Muscle of leg (tissue), 11 donors: Measurements from ENCODE around the gene RGS3. TPM values are rescaled to one million over a fixed set of nuclear protein-coding genes. Genes with fewer than 3 reads are reported as not detected.

Experiments
- DNase-seq: peaks from one replicate; pipeline ENCODE4 v3.0.0; 2013
- H3K27ac ChIP-seq: one replicate; pipeline ENCODE4 v1.5.1; 2013; ENCODE audit warnings: mild to moderate bottlenecking, low read length, control low read depth
- H3K27me3 ChIP-seq: one replicate; pipeline ENCODE4 v1.6.1; 2013; ENCODE audit warnings: low read length; ENCODE audit not compliant: control insufficient read depth, insufficient read depth
- H3K36me3 ChIP-seq: one replicate; pipeline ENCODE4 v1.6.1; 2013; ENCODE audit warnings: low read length; ENCODE audit not compliant: control insufficient read depth, insufficient read depth
- H3K4me1 ChIP-seq: one replicate; pipeline ENCODE4 v1.6.1; 2013; ENCODE audit warnings: low read length; ENCODE audit not compliant: control insufficient read depth, insufficient read depth
- H3K4me3 ChIP-seq: one replicate; pipeline ENCODE4 v1.5.1; 2013; ENCODE audit warnings: low read length, control low read depth
- H3K9me3 ChIP-seq: replicated peaks from 2 replicates; pipeline ENCODE4 v1.6.1; 2013; ENCODE audit warnings: low read depth, low read length; ENCODE audit not compliant: control insufficient read depth
- WGBS: methylation state at CpG from one replicate; pipeline ENCODE4 v1.1.5; 2013; ENCODE audit warnings: missing lambda C conversion rate; ENCODE audit not compliant: insufficient coverage; 5-methylcytosine and 5-hydroxymethylcytosine counted together
- polyA plus RNA-seq, 8 donors: library from polyadenylated mRNA; unstranded; fragments of 120-200 nt; gene quantifications; one replicate each; pipeline versions ENCODE4 v1.2.1 to v1.2.3, GENCODE V29; 2013; ENCODE audit warnings: inconsistent platforms in 1 of 8, low replicate concordance in 1 of 8; ENCODE audit not compliant: insufficient read length in 8 of 8, insufficient read depth in 1 of 8
- total RNA-seq: library from RNA; stranded (reverse); fragments of 120-200 nt; gene quantifications from one replicate; pipeline ENCODE4 v1.2.4, GENCODE V29; 2013

RGS3 gene
- total and polyA plus RNA-seq, 9 donors, result 38.0 to 63.3 (median 49.1) TPM

DNA sequence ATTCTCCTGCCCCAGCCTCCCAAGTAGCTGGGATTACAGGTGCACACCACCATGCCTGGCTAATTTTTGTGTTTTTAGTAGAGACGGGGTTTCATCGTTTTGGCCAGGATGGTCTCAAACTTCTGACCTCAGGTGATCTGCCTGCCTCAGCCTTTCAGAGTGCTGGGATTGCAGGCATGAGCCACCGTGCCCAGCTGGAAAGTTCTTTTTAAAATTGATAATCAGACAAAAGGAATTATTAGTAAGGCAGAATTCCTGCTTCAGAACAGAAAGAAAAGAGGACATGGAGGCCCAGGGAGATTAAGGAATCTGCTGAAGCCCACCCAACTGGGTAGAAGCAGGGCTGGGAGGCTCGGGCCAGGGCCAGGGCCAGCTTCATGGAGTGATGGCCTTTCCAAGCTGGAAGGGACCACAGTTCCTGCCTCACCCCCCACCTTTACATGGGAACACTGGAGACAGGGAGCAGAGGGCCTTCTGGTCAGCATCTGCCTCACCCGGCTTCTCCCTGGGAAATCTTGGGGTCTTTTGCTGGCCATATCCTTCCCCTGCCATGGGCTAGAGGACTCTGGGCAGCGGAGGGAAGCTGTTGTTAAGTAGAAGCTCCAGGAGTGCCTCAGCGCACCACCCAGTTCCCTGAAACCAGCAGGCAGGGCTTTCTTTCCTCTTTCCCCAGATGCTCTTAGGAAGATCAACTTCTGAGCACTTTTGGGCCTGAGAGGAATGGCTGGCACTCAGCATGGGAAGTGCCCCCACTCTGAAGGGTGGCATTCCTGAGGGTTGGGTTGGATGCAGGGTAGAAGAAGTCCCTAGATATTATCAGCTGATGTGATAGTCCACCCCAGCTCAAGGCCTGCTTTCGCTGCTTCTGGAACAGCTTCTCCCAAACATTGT, 70.1 kb downstream of the RGS3 start:
- Histone ChIP-seq H3K4me3 (no peak overlapping the region), H3K27ac (no peak overlapping the region), H3K27me3 (peaks cover 3% of the 10 kb centered on the region), H3K36me3 (no peaks in the 10 kb centered on the region), H3K4me1 (peaks cover 30% of the 10 kb centered on the region), H3K9me3 (no peaks in the 10 kb centered on the region)
- no peak for DNase-seq
- WGBS, result 90% methylated on average over 2 of the region's 8 CpGs

GRCh38 chr9:113535756-113536155, 72.2 kb downstream of the RGS3 start:
- no peaks in the 10 kb centered on the region for H3K36me3 ChIP-seq

DNA sequence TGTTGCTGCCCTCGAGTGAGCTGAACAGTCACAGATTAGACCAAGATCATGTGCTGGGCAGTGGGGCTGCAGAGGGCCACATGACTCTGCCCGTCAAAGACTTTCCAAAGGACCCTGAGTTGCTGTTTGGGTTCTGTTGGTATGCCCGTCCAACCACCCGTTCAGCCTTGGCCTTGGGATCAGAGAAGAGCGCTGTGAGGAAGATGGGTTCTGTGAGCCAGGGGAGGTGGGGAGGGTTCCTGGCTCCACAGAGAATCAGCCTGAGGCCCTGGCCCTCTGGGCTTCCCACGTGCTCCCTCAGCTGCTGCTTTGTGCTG, 72.6 kb downstream of the RGS3 start:
- peaks cover 38% of the 10 kb centered on the region for H3K4me1 ChIP-seq
- peaks cover 3% of the 10 kb centered on the region for H3K27me3 ChIP-seq
- H3K36me3 ChIP-seq, result no peaks in the 10 kb centered on the region
- no peak overlapping the region for H3K4me3 ChIP-seq
- no peak for DNase-seq
- WGBS, result 59% methylated on average over 6 of the region's 6 CpGs
- peak overlapping the region; percentile 77 for H3K27ac ChIP-seq
- no peaks in the 10 kb centered on the region for H3K9me3 ChIP-seq

More at GRCh38 chr9:113535756-113536155, 72.2 kb downstream of the RGS3 start:
- DNase-seq, result no peak
- Histone ChIP-seq H3K27me3 (peaks cover 3% of the 10 kb centered on the region), H3K27ac (peak overlapping the region; percentile 77), H3K9me3 (no peaks in the 10 kb centered on the region), H3K4me1 (peaks cover 34% of the 10 kb centered on the region), H3K4me3 (no peak overlapping the region)
- WGBS, result 89% methylated on average over 4 of the region's 6 CpGs

GRCh38 chr9:113536483-113537228, 73.1 kb downstream of the RGS3 start:
- DNase-seq, result peak; percentile 84
- H3K27ac ChIP-seq, result peak overlapping the region; percentile 77
- H3K4me3 ChIP-seq, result no peak overlapping the region
- peaks cover 3% of the 10 kb centered on the region for H3K27me3 ChIP-seq
- WGBS, result 52% methylated on average over 21 of the region's 21 CpGs
- no peaks in the 10 kb centered on the region for H3K9me3 ChIP-seq
- H3K36me3 ChIP-seq, result no peaks in the 10 kb centered on the region
- H3K4me1 ChIP-seq, result peaks cover 42% of the 10 kb centered on the region

DNA sequence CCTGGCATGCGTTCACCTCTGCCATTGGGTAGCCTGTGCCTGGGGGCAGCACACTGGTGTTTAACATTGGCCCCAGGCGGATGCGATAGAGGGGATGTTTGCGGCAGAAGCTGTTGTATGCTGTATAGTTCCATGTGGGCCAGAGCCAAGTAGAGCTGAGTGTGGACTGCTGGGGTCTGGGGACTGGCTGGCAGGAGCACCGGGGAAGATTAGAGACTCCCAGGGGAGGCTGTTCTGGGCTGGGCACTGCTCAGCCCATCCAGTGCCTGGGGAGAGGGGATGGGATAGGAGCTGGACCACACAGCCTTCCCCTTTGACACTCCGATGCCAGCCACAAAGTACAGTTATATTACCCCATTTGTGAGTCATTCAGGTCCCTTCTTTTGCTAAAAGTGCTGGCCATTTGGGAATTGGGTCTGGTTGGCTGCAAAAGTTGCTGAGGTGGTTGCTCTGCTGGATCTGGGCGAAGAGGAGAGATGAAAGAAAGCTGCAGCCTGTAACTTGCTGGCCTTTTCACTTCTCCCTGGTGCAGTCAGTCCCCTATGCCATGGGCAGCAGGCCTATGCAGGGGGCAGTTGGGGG, 73.8 kb downstream of the RGS3 start:
- Histone ChIP-seq H3K4me1 (peaks cover 42% of the 10 kb centered on the region), H3K36me3 (no peaks in the 10 kb centered on the region)
- 73% methylated on average over 6 of the region's 7 CpGs for WGBS

DNA sequence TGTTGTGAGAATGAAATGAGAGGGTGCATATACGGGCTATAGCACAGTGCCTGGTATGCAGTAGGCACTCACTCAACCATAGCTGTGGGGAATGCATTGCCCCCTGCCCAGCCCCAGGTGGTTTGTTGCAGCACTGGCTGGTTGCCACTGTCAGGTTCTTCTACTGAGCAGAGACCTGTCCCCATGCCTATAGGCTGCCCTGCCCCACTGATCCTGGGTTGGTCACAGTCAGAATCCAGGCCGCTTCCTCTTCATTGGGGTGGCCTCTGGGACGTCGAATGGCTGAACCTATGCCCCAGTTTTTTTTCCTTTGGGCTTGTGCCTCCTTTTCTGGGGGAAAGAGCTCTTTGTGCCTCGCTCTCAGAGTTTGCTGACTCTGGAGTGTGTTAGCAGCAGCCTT, 74.6 kb downstream of the RGS3 start:
- Histone ChIP-seq H3K9me3 (no peaks in the 10 kb centered on the region), H3K36me3 (no peaks in the 10 kb centered on the region), H3K27ac (no peak overlapping the region), H3K27me3 (peaks cover 5% of the 10 kb centered on the region), H3K4me1 (peaks cover 42% of the 10 kb centered on the region), H3K4me3 (no peak overlapping the region)
- no peak for DNase-seq
- 79% methylated on average over 4 of the region's 5 CpGs for WGBS

More for the DNA sequence above, 73.8 kb downstream of the RGS3 start:
- no peak for DNase-seq
- Histone ChIP-seq H3K27ac (peak overlapping the region; percentile 77), H3K27me3 (peaks cover 5% of the 10 kb centered on the region), H3K4me3 (no peak overlapping the region), H3K9me3 (no peaks in the 10 kb centered on the region)

GRCh38 chr9:113538701-113539430, 75.3 kb downstream of the RGS3 start:
- H3K4me1 ChIP-seq, result peaks cover 42% of the 10 kb centered on the region
- H3K4me3 ChIP-seq, result no peak overlapping the region
- no peak overlapping the region for H3K27ac ChIP-seq
- no peaks in the 10 kb centered on the region for H3K36me3 ChIP-seq
- no peak for DNase-seq
- WGBS, result 95% methylated on average over 11 of the region's 14 CpGs
- no peaks in the 10 kb centered on the region for H3K9me3 ChIP-seq
- H3K27me3 ChIP-seq, result peaks cover 5% of the 10 kb centered on the region

DNA sequence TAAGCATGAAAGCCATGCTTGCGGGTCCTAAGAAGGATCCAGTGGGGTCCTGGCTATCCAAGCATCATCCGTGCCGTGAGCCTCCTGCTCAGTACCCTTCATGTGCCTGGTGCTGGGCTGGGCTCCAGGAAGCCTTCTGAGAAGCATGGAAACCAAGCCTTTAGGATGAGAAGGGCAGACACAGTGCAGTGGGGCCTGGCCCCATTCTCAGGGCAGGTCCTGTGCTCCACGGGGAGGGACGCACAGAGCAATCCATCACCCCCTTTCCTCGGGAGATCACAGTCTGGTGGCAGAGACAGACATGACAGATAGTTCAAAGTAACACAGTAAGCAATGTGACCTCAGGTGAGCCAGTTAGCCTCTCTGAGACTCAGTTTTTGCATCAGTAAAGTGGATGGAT, 76.9 kb downstream of the RGS3 start:
- WGBS, result 91% methylated on average over 4 of the region's 6 CpGs
- no peak for DNase-seq
- Histone ChIP-seq H3K4me3 (no peak overlapping the region), H3K36me3 (no peaks in the 10 kb centered on the region), H3K27me3 (peaks cover 5% of the 10 kb centered on the region), H3K27ac (no peak overlapping the region), H3K9me3 (no peaks in the 10 kb centered on the region), H3K4me1 (peaks cover 40% of the 10 kb centered on the region)

- peaks cover 5% of the 10 kb centered on the region for H3K27me3 ChIP-seq
- no peaks in the 10 kb centered on the region for H3K9me3 ChIP-seq
- peaks cover 32% of the 10 kb centered on the region for H3K4me1 ChIP-seq
- no peak overlapping the region for H3K4me3 ChIP-seq
- peak; percentile 79 for DNase-seq
- H3K27ac ChIP-seq, result no peak overlapping the region
- no peaks in the 10 kb centered on the region for H3K36me3 ChIP-seq
- WGBS, result 29% methylated on average over 5 of the region's 12 CpGs
Observed at GRCh38 chr9:113541019-113541900, 77.7 kb downstream of the RGS3 start.
